ENCODE measurements around the gene GAN.
A peak's percentile ranks its signal among the peaks of the same experiment; 100 is the strongest.

The GAN gene

GRCh38 chr16:81360135-81360534 lies 45.4 kb downstream of the GAN start:
- no peak for DNase-seq

DNA sequence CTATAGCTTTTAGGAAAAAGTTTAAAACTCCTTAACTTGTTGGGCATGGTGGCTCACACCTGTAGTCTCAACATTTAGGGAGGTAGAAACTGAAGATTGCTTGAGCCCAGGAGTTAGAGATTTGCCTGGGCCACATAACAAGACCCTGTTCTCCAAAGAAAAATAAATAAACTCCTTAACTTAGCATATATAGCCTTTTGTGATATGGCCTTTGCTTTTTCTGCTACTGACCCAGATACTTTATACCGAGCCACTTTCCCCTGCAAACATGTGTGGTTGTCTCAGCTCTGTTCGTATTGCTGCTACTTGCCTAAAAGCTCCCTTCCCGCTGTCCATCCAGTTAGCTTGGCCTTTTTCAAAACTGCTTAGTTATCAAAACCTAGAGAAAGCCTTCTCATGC lies 51.0 kb downstream of the GAN start:
- DNase-seq = no peak

GRCh38 chr16:81366316-81366932 lies 51.7 kb downstream of the GAN start:
- DNase-seq = peak; percentile 38

DNA sequence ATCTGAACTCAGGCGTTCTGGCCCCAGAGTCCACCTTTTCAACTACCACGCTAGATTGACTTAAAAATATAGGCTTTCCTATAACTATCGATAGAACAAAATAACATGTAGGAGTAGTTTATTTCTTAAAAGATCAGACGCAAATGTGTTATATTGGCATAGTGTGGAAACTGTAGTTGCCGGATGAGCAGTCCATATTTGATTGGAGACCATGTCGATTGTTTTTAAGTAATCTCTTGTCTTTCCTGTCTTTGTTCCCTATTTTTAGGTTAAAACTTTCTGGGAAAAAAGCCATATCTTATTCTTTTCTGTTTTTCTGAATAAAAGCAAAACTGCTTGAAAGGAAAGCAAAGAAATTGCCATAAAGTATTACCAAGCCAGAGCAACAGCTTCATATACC lies 53.1 kb downstream of the GAN start:
- no peak for DNase-seq

- DNase-seq = peak; percentile 11
Measured at GRCh38 chr16:81369888-81370504, 55.2 kb downstream of the GAN start.

DNA sequence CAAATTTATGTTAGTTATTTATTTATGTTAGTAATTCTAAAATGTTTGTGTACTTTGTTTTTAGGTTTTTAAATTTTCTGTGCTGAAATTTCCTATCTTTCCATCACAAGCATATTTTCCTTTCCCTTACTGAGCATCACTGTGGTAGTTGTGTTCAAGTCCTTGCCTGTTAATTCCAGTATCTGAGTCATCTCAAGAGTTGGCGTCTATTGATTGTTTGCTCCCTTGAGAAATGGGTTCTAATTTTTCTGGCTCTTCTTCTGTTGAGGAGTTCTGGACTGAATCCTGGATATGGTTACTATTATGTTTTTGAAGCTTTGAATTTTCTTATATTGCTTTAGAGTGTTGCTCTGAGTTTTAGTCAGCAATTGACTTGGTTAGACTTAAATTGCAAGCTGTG lies 56.3 kb downstream of the GAN start:
- no peak for DNase-seq

DNA sequence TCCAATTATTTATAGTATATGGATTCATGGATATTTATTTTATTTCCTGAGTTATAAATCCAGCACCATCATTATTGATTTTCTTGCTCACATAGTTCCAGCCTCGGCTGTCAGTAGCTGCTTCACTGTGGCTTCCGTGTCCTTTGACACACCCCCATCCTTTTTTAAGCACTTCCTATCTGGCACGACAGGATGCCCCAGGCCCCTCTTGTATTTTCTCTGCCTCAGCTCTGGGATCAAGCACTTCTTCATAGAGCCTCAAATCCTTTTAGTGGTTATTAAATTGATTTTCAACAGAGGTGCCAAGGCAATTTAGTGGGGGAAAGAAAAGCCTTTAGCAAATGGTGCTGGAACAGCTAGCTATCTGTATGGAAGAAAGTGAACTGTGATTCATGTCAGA lies 59.8 kb downstream of the GAN start:
- DNase-seq = no peak

GRCh38 chr16:81376880-81377279 lies 62.1 kb downstream of the GAN start:
- peak; percentile 19 for DNase-seq

DNA sequence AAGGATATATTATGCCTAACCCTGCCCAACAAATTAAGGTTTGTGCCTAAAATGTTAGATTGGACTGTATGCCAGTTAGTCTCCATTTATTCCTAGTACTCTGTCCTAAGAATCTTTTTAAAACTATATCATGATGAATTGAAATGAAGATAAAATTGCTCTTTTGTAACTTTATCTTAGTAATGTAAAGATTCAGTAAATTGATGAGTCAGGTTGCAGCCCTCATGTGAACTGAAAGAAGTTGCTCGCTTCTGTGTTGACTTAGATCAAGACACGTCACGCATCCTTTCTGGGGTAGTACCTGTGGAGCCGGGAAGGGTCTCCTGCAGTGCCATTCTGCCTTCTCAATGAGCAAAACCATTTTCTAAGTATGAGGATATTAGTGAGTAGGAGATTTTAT lies 63.3 kb downstream of the GAN start:
- DNase-seq = no peak

GRCh38 chr16:81380932-81381331 lies 66.2 kb downstream of the GAN start:
- DNase-seq = no peak

- no peak for DNase-seq
Measured at GRCh38 chr16:81384006-81384405, 69.2 kb downstream of the GAN start.

- no peak for DNase-seq
Measured at GRCh38 chr16:81385031-81385756, 70.4 kb downstream of the GAN start.

GRCh38 chr16:81388357-81388756 lies 73.6 kb downstream of the GAN start:
- DNase-seq = no peak

- no peak for DNase-seq
Measured at GRCh38 chr16:81390840-81391239, 76.1 kb downstream of the GAN start.

DNA sequence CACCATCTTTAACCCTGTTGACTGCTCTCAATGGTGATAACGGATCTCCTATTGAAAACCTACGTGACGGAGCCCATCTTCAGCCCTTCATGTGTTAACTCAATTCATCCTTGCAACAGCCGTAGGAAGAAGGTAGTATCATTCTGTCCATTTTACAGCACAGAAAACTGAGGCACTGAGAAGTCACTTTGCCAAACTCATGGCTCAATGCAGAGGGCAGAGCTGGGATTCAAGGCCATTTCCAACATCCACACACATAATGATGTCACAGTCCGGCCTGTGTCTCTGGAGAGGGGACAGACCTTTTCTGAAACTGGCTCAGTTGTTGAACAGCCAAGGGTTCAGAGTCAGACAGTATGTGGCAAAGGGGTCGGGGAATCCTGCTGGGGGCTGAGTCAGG lies 77.2 kb downstream of the GAN start:
- no peak for DNase-seq

- DNase-seq = no peak
Measured at GRCh38 chr16:81394416-81394815, 79.7 kb downstream of the GAN start.

DNA sequence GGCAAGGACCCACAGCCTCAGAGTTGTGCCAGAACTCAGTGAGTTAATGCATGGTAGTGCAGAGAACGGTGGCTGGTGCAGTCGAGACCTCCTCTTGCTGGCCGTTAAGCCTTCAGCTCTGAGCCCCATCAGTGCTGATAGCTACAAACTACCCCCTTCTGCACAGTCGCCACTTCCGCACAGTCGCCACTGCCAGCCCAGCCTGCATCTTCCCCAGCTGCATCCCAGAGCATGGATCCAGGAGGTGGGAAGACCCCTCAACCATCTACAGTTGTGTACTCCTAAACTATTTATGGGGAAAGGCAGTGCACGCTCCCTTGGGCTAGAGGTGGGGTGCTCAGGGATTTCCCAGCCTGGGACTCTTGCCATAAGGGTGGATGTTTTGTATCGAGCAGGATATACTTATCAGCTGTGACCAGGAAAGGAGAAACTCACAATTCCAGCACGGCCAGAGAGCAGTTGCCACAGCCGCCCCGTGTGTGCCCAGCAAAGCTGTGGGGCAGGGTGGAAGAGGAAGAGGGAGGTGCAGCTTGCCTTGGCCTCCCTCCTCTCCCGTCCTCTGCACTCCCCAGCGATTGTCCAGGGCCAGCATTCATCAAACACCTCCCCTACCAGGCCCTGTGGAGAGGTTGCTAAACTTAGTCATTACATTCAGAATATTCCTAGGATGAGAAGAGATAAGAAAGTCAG lies 80.3 kb downstream of the GAN start:
- DNase-seq = no peak

GRCh38 chr16:81397058-81397878 lies 82.5 kb downstream of the GAN start:
- no peak for DNase-seq

DNA sequence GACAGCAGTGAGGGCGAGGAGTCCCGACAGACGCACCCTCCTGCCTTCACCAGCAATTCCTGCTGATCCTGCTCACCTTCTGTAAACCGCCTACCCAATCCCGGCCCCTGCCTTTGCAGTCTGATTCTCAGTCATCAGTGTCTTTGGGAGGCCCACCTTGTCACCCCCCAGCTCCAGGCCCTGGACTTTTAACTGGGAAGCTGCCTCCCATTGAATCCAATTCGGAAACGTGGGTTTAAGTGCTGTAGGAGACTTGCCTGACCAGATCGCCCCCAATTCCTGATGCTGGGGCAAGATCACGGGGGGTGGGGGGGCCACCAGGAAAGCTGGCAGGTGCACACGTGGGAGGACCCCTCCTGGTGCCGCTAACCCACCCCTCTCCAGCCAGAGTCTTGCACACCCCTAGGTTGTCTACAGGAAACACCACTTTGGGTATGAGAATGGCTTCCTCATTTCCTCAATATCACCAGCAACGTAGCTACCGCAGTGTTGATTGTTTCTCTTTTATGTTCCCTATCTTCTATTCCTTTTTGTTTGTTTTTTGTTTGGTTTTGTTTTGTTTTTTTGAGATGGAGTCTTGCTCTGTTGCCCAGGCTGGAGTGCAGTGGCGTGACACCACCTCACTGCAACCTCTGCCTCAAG lies 83.2 kb downstream of the GAN start:
- DNase-seq = no peak

GRCh38 chr16:81399909-81400308 lies 85.1 kb downstream of the GAN start:
- no peak for DNase-seq

- no peak for DNase-seq
Measured at GRCh38 chr16:81401035-81401950, 86.5 kb downstream of the GAN start.
